ENCODE data around the gene SELENOO. TPM values are rescaled to one million over a fixed set of nuclear protein-coding genes. Genes with fewer than 3 reads are reported as not detected.
"Not testable (repeated sequence)": the region's sequence is repeated elsewhere in the genome, so short reads cannot be mapped to it uniquely, and the experiment has no call there.

Gene SELENOO
- total RNA-seq, 1 donor from 2014 or later: 24.7 TPM

DNA sequence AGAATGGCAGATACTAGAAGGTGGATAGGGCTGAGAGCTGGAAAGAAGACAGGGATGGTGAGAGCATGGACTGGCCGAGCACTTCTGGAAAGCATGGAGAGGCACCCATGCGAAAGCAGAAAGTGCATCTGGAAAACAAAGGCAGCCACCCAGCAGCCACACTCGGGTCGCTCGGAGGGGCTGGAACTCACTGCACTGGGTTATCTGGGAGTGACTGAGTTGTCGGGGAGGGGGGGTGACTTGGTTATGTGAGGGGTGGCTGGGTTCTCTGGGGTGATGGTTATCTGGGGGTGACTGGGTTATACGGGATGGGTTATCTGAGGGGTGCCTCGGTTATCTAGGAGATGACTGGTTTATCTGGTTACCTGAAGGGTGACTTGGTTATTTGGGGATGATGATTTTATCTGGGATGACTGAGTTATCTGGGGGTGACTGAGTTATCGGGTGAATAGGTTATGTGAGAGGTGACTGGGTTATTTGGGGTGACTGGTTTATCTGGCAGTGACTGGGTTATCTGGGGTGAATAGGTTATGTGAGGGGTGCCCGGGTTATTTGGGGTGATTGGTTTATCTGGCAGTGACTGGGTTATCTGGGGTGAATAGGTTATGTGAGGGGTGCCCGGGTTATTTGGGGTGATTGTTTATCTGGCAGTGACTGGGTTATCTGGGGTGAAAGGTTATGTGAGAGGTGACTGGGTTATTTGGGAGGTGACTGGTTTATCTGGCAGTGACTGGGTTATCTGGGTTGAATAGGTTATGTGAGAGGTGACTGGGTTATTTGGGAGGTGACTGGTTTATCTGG is 32.9 kb upstream of the SELENOO start:
- Mint-ChIP-seq H3K27me3 (peaks cover 14% of the 10 kb centered on the region), H3K27ac (peak overlapping the region; percentile 38), H3K9me3 (ENCODE audit: low read depth) (no peaks in the 10 kb centered on the region), H3K4me1 (ENCODE audit: low read depth) (peaks cover 4% of the 10 kb centered on the region), H3K36me3 (ENCODE audit: insufficient read depth) (no peaks in the 10 kb centered on the region), H3K4me3 (ENCODE audit: low read depth) (no peak overlapping the region)
- no peak for DNase-seq (ENCODE audit: low spot score, unreplicated experiment)
- TF ChIP-seq, protein P1, sequence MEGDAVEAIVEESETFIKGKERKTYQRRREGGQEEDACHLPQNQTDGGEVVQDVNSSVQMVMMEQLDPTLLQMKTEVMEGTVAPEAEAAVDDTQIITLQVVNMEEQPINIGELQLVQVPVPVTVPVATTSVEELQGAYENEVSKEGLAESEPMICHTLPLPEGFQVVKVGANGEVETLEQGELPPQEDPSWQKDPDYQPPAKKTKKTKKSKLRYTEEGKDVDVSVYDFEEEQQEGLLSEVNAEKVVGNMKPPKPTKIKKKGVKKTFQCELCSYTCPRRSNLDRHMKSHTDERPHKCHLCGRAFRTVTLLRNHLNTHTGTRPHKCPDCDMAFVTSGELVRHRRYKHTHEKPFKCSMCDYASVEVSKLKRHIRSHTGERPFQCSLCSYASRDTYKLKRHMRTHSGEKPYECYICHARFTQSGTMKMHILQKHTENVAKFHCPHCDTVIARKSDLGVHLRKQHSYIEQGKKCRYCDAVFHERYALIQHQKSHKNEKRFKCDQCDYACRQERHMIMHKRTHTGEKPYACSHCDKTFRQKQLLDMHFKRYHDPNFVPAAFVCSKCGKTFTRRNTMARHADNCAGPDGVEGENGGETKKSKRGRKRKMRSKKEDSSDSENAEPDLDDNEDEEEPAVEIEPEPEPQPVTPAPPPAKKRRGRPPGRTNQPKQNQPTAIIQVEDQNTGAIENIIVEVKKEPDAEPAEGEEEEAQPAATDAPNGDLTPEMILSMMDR (IDR thresholded peaks at IDR 0.05; ENCODE audit: unreplicated experiment): no peak

DNA sequence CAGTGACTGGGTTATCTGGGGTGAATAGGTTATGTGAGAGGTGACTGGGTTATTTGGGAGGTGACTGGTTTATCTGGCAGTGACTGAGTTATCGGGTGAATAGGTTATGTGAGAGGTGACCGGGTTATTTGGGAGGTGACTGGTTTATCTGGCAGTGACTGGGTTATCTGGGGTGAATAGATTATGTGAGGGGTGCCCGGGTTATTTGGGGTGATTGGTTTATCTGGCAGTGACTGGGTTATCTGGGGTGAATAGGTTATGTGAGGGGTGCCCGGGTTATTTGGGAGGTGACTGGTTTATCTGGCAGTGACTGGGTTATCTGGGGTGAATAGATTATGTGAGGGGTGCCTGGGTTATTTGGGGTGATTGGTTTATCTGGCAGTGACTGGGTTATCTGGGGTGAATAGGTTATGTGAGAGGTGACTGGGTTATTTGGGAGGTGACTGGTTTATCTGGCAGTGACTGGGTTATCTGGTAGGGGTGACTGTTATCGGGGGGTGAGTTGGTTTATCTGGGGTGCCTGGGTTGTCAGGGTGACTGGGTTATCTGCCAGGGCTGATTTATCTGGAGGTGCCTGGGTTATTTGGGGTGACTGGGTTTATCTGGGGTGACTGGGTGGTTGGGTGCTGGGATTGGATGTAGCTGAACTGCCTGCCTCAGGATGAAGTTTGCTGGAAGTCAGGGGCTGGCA is 32.2 kb upstream of the SELENOO start:
- peak overlapping the region; percentile 71 for H3K4me3 Mint-ChIP-seq (ENCODE audit: low read depth)
- not testable (repeated sequence) for H3K9me3 Mint-ChIP-seq (ENCODE audit: low read depth); H3K36me3 Mint-ChIP-seq (ENCODE audit: insufficient read depth); H3K4me1 Mint-ChIP-seq (ENCODE audit: low read depth); DNase-seq (ENCODE audit: low spot score, unreplicated experiment)
- peaks cover 14% of the 10 kb centered on the region for H3K27me3 Mint-ChIP-seq
- peak overlapping the region; percentile 18 for H3K27ac Mint-ChIP-seq

DNA sequence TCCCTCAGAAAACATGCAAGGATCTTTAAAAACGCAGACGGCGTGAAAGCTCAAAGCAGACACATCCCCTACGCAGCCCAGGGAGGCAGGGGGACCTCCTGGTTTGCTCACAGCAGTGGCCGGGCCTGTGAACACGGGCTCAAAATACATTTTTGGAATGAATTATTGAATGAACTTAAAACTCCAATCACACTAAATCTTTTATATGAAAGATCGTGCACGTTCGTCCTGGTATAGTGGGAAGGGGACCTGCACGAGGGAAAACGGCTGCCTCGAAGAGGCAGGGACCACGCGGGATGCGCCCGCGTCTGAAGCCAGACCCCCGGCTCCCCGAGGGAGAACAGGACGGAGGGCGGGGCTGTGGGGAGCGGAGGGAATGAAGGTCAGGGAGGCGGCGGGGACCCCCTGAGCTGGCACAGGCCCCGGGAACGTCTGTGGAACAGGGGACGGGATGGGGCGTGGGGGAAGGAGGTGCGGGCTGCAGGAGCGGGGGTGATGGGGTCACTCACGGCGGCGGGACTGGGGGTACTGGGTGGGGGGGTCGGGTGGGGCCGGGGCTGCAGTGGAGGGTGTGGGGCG is 31.5 kb upstream of the SELENOO start:
- Mint-ChIP-seq H3K27ac (peak overlapping the region; percentile 18), H3K27me3 (peaks cover 12% of the 10 kb centered on the region)

DNA sequence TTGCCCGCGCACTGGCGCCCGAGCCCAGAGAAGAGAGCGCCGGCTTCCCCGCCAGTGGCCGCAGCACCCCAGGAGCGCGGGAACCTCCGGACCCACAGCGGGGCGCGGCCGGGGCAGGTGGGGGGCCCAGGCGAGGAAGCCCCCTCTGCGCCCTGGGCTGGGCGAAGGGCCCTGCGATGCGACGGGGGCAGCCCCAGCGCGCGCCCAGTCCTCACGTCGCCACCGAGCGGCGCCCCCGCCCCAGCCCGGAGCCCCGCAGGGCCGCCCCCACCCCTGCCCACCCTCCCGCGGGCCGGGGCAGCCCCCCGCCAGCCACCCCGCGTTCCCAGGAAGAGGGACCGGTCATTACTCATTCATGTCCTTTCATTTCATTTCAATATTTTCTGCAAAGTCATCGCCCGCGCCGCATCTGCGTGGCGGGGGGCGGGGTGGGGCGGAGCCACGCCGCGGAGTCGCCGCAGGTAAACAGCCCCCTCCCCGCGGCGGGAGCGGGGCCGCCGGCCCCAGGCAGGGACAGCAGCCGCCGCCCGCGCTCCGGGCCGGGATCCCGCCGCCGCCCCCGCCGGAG is 31.0 kb upstream of the SELENOO start:
- H3K27me3 Mint-ChIP-seq: peaks cover 11% of the 10 kb centered on the region
- TF ChIP-seq, protein P1 (IDR thresholded peaks at IDR 0.05; ENCODE audit: unreplicated experiment): peak; percentile 24
- peaks cover 4% of the 10 kb centered on the region for H3K4me1 Mint-ChIP-seq (ENCODE audit: low read depth)
- H3K27ac Mint-ChIP-seq: no peak overlapping the region
- no peaks in the 10 kb centered on the region for H3K9me3 Mint-ChIP-seq (ENCODE audit: low read depth)
- no peak for DNase-seq (ENCODE audit: low spot score, unreplicated experiment)
- peak overlapping the region; percentile 55 for H3K4me3 Mint-ChIP-seq (ENCODE audit: low read depth)
- H3K36me3 Mint-ChIP-seq (ENCODE audit: insufficient read depth): no peaks in the 10 kb centered on the region

More for the DNA sequence above, 31.5 kb upstream of the SELENOO start:
- Mint-ChIP-seq H3K36me3 (ENCODE audit: insufficient read depth) (no peaks in the 10 kb centered on the region), H3K9me3 (ENCODE audit: low read depth) (no peaks in the 10 kb centered on the region), H3K4me3 (ENCODE audit: low read depth) (peak overlapping the region; percentile 71), H3K4me1 (ENCODE audit: low read depth) (peaks cover 4% of the 10 kb centered on the region)
- DNase-seq (ENCODE audit: low spot score, unreplicated experiment): no peak
- TF ChIP-seq, protein P1 (IDR thresholded peaks at IDR 0.05; ENCODE audit: unreplicated experiment): no peak

DNA sequence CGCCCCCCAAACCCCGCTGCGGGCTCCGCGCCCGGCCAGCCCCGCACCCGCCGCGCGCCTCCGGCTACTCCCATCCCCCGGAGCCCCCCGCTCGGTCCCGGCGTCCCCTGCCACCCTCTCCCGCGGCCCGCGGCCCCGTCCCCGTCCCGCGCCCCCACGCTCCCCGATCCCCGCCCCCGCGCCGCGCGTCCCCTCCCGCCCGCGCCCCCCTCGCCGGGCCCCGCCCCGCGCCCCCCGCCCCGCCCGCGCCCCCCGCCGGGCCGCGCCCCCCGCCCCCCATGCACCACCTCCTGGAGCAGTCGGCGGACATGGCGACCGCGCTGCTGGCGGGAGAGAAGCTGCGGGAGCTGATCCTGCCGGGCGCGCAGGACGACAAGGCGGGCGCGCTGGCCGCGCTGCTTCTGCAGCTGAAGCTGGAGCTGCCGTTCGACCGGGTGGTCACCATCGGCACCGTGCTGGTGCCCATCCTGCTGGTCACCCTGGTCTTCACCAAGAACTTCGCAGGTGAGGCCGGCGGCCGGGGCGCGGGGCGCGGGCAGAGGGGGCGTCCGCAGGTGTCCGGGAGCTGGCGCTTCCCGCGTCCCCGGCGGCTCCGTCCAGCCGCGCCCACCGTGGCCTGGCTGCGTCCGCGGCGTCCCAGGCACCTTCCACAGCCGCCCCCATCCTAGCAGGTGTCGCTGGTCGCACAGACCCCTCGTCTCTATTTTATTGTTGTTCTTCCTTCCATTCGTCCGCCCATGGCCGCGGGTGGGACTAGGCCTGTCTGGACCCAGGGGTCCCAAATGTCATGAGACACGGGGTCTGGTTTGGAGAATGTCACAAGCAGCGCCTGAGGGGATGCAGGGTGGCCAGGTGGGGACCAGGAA is 30.1 kb upstream of the SELENOO start, which contains the start of gene PANX2:
TSS of gene PANX2 (plus strand) at position 279 of the 866 bp plus-strand sequence. CDS start at position 279, 0 bp downstream.
- TF ChIP-seq, protein P1 (IDR thresholded peaks at IDR 0.05; ENCODE audit: unreplicated experiment): no peak
- Mint-ChIP-seq H3K9me3 (ENCODE audit: low read depth) (no peaks in the 10 kb centered on the region), H3K27ac (peak within 1 kb of the TSS; percentile 88), H3K4me3 (ENCODE audit: low read depth) (peak within 1 kb of the TSS; percentile 84), H3K4me1 (ENCODE audit: low read depth) (peaks cover 4% of the 10 kb centered on the region), H3K27me3 (peaks cover 7% of the 10 kb centered on the region), H3K36me3 (ENCODE audit: insufficient read depth) (no peaks in the 10 kb centered on the region)
- DNase-seq (ENCODE audit: low spot score, unreplicated experiment): no peak

Measured in progenitor cell of endocrine pancreas (in vitro differentiated cells).